Right lobe of liver (tissue), 4 donors: ENCODE measurements around the gene TANGO2.

Experiments used
- POLR2A ChIP-seq: fragments of 450-650 bp; IDR thresholded peaks from one replicate; pipeline ENCODE4 v1.6.1; 2017; ENCODE audit warnings: antibody characterized with exemption, mild to moderate bottlenecking
- TF ChIP-seq, protein P1 (sequence below), 4 donors: fragments of 200-600 bp in 3 of 4; fragments of 450-650 bp in 1 of 4; IDR thresholded peaks; one replicate each; pipeline versions ENCODE4 v1.5.1 to v1.8.0; 2016 to 2022; ENCODE audit warnings: antibody characterized with exemption in 4 of 4, mild to moderate bottlenecking in 2 of 4
- donor health status: DM: no; HTN: no; CAD: no.
- donor health status: DM: no; HTN: no; CAD: no.
- donor health status: DM: no; HTN: yes; CAD: no.

DNA sequence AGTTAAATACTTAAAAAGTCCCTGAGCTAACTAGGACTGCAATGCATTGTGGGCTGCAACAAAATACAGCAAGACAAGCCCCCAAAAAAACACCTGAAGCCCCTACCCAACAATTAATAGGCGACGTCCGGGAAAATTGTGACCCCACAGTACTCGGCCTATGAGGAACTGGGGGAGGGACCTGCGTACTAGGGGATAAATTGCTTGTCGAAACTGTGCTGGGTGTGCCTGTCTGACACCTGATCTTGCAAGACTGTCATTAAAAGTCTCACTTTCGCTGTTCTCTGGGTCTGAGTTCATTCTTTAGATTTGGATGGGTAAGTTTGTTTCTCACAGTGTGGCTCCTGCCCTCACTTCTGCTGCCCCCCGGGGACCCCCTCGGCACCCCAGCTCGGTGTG lies 15.2 kb downstream of the TANGO2 start:
- TF ChIP-seq, protein P1, sequence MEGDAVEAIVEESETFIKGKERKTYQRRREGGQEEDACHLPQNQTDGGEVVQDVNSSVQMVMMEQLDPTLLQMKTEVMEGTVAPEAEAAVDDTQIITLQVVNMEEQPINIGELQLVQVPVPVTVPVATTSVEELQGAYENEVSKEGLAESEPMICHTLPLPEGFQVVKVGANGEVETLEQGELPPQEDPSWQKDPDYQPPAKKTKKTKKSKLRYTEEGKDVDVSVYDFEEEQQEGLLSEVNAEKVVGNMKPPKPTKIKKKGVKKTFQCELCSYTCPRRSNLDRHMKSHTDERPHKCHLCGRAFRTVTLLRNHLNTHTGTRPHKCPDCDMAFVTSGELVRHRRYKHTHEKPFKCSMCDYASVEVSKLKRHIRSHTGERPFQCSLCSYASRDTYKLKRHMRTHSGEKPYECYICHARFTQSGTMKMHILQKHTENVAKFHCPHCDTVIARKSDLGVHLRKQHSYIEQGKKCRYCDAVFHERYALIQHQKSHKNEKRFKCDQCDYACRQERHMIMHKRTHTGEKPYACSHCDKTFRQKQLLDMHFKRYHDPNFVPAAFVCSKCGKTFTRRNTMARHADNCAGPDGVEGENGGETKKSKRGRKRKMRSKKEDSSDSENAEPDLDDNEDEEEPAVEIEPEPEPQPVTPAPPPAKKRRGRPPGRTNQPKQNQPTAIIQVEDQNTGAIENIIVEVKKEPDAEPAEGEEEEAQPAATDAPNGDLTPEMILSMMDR (IDR thresholded peaks at IDR 0.05): no peak
- no peak for TF ChIP-seq POLR2A
